Fibroblast of the aortic adventitia (primary cell): ENCODE measurements around the gene AGAP2. TPM values are rescaled to one million over a fixed set of nuclear protein-coding genes. Genes with fewer than 3 reads are reported as not detected.

Source experiments
- DNase-seq: peaks from one replicate; pipeline ENCODE4 v3.0.0-alpha.2; 2010; ENCODE audit warnings: low read depth
- H3K4me3 ChIP-seq: 2 replicates; pipeline ENCODE4 v1.5.1; 2011; ENCODE audit warnings: low read depth, mild to moderate bottlenecking, control low read depth, low read length, moderate library complexity
- total RNA-seq: library from RNA; depleted of rRNA; stranded (reverse); fragments of >200 nt; gene quantifications from 2 replicates; pipeline ENCODE4 v1.2.3, GENCODE V29; 2012; ENCODE audit warnings: low replicate concordance
- TF ChIP-seq, protein P1 (sequence below): IDR thresholded peaks from 2 replicates; pipeline ENCODE4 v1.5.1; 2011; ENCODE audit warnings: mild to moderate bottlenecking, low read length, control low read depth, inconsistent platforms; ENCODE audit not compliant: insufficient read depth

The AGAP2 gene
- total RNA-seq, 1 donor, result 0.27 TPM

DNA sequence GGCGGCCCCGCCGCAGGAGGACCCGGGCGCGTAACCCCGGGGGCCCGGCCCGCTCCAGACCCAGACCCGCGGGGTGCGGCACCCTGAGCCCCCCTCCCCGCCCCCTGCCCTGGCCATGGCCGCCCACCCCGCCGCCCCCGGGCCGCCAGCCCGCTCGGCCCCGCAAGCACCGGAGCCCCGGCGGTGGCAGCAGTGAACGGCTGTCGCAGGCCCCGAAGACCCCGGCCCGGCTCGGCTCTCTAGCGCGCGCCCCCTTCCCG is 16.6 kb upstream of the AGAP2 start:
- no peak for DNase-seq
- H3K4me3 ChIP-seq, result peak overlapping the region; percentile 65
- TF ChIP-seq, protein P1, sequence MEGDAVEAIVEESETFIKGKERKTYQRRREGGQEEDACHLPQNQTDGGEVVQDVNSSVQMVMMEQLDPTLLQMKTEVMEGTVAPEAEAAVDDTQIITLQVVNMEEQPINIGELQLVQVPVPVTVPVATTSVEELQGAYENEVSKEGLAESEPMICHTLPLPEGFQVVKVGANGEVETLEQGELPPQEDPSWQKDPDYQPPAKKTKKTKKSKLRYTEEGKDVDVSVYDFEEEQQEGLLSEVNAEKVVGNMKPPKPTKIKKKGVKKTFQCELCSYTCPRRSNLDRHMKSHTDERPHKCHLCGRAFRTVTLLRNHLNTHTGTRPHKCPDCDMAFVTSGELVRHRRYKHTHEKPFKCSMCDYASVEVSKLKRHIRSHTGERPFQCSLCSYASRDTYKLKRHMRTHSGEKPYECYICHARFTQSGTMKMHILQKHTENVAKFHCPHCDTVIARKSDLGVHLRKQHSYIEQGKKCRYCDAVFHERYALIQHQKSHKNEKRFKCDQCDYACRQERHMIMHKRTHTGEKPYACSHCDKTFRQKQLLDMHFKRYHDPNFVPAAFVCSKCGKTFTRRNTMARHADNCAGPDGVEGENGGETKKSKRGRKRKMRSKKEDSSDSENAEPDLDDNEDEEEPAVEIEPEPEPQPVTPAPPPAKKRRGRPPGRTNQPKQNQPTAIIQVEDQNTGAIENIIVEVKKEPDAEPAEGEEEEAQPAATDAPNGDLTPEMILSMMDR, result no peak

DNA sequence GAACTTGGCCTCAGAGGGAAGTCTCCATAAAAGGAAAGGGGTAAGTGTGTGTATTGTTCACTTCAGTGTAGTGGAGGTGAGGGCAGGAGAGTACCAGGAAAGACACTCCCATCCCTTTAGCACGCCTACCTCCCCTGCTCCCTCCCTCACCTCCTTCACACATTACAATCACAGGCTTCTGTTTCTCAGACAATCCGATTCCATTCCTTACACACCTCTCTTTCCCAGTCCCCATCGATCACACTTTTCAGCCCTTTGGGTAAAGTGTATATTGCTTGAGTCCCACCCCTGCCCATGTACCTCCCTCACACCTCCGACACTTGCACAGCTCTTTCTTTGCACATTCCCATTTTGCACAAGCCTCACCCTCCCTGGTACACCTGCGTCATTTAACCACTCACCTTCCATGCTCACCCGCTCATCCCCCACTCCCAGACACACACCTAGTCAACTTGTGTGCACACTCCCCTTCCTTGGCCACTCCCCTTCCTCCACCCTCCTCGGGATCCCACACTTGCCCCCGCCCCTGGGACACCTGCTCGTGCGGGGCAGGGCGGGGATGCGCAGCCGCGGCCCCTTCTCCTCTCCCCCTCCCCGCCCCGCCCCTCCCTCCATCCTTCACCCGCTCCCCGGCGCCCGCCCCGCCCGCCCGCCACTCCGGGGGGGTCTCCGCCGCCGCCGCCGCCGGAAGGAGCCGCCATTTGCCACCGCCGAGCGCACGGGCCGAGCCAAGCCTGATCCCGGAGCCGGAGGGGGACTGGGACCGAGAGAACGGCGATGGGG is 16.1 kb upstream of the AGAP2 start, which contains the start of gene MARCHF9:
Gene MARCHF9, plus strand, starts transcription at position 693 of the 783 bp plus-strand sequence. CDS start 426 bp downstream, outside the sequence.
- no peak for DNase-seq
- TF ChIP-seq, protein P1, result no peak
- H3K4me3 ChIP-seq, result peak within 1 kb of the TSS; percentile 65

DNA sequence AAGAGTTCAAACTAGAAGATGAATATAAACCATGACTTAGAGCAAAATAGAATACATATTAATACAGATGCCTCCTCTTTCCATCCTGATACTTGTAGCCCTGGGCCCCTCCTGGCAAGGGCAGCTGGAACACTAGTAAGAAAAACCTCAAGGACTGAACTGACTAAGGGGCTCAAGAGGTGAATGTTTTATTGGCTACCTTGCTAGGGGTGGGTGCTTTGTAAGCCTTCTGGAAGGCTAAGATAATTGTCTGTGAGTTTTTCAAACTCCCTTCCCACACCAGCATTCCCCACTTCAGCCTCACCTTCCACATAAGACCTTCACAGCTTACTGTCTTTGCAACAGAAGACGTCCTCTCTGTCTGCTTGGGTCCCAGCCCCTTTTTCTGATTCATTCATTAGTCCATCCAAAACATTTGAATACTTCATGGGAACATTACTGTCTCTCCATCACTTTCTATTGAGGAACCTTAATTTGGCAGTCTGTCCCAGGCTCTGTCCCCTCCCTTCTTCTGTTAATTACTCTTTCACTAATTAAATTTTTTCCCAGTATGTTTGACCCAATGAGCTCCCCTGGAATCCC is 15.3 kb upstream of the AGAP2 start:
- no peak overlapping the region for H3K4me3 ChIP-seq

DNA sequence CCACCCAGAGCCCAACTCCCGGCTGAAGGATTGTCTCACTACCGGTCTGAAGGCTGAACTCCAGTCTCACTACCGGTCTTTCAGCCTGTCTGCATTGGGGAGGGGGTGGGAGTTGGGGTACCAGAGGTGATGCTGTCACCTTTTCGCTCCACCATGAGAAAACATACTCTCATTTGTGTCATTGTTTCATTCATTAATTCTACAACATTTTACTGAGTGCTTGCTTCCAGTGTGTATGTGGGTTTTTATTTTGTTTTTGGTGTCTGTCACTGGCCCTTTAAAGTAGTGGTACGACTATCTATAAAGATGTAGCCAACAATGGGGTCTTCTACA is 14.1 kb upstream of the AGAP2 start:
- DNase-seq, result no peak
- TF ChIP-seq, protein P1, result no peak
- H3K4me3 ChIP-seq, result peak overlapping the region; percentile 48

More for the DNA sequence above, 15.3 kb upstream of the AGAP2 start:
- TF ChIP-seq, protein P1, result no peak
- DNase-seq, result no peak

DNA sequence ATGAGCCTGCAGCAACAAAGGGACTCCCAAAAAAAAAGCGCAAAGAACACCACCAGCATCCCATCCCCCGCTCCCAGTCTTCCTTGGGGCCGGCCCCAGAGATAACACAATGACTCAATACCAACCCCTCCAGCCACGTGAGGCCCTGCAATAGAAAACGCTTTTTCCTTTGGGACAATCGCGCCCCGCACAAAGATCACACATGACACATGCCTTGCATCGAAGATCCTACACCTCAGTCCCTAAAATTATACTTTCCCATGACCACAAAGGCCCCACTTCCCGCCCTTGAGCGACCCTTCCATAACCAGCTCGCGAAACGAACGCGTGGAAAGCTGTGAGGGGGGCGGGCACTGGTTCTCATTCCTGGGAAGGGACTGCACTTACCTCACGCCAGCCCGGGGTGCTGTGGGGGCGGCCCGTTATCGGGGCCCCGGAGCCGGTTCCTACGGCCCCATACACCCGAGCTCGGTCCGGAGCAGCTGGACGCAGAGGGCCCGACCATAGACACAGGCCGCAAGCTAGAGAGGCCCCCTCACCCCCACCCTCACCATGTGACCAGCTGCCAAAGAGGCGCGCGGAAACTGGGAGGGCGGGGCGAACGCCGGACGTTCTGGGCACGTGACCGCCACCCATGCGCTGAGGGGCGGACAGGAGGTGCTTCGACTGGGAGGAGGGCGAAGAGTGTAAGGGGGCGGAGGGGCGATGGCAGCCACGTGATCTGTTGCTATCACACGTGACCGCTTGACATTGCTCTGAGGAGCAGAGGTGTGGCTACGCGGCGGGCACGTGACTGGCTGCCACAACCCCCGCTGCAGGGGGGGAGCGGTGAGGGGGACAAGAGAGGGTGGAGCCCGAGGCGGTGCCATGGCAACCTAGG is 13.5 kb upstream of the AGAP2 start, which contains the start of gene CDK4:
Gene CDK4, minus strand, starts transcription at position 523 of the 880 bp plus-strand sequence. CDS start 593 bp downstream, outside the sequence.
- peak within 1 kb of the TSS; percentile 93 for H3K4me3 ChIP-seq
- peak; percentile 99 for DNase-seq
- TF ChIP-seq, protein P1, result no peak

DNA sequence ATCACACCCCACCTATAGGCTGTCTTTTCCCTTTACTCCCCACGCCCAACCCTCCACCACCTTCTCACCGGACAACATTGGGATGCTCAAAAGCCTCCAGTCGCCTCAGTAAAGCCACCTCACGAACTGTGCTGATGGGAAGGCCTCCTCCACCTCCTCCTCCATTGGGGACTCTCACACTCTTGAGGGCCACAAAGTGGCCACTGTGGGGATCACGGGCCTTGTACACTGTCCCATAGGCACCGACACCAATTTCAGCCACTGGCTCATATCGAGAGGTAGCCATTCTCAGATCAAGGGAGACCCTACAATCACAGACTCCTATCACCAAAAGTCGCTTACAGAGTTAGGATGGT is 12.9 kb upstream of the AGAP2 start:
- no peak for DNase-seq
- peak overlapping the region; percentile 93 for H3K4me3 ChIP-seq
- TF ChIP-seq, protein P1, result no peak
